Measurements from ENCODE around the gene ATP8B1. TPM values are rescaled to one million over a fixed set of nuclear protein-coding genes. Genes with fewer than 3 reads are reported as not detected.

The ATP8B1 gene
- total RNA-seq, 1 experiment from 2014 or later = 1.1 TPM

- Histone ChIP-seq H3K27ac (ENCODE audit: insufficient read length, low read depth, low read length) (no peak overlapping the region), H3K9me3 (ENCODE audit: control insufficient read depth, low read depth, low read length) (no peaks in the 10 kb centered on the region), H3K4me2 (ENCODE audit: insufficient read depth, insufficient read length, low read length) (no peak overlapping the region), H2AFZ (ENCODE audit: low read length) (no peak overlapping the region), H3K79me2 (ENCODE audit: insufficient read depth, low read length) (no peaks in the 10 kb centered on the region), H3K79me1 (ENCODE audit: insufficient read depth, low read depth, low read length, poor library complexity, severe bottlenecking) (no peaks in the 10 kb centered on the region), H2AK5ac (ENCODE audit: insufficient read length, low read length) (no peak overlapping the region), H3K18ac (ENCODE audit: insufficient read length, low read depth, low read length) (no peak overlapping the region), H3K23ac (ENCODE audit: insufficient read length, low read depth, low read length) (no peak overlapping the region), H3K56ac (ENCODE audit: insufficient read length, low read depth, low read length) (no peak overlapping the region), H4K91ac (ENCODE audit: insufficient read length, low read depth, low read length) (no peak overlapping the region), H3K4me1 (ENCODE audit: insufficient read depth, low read length) (no peaks in the 10 kb centered on the region), H3K9ac (ENCODE audit: extremely low read depth, insufficient read length, low read length) (no peak overlapping the region), H3K4ac (ENCODE audit: low read depth, low read length) (no peak overlapping the region), H3K27me3 (ENCODE audit: insufficient read depth, low read length) (no peaks in the 10 kb centered on the region), H3K23me2 (ENCODE audit: insufficient read length, low read depth, low read length, poor library complexity, severe bottlenecking) (no peaks in the 10 kb centered on the region), H3T11ph (ENCODE audit: low read length) (no peak overlapping the region), H4K5ac (ENCODE audit: insufficient read length, low read depth, low read length) (no peak overlapping the region), H4K8ac (replicated peaks; ENCODE audit: insufficient read length, low read depth, low read length) (no peak overlapping the region), H2BK15ac (ENCODE audit: low read depth, low read length) (no peak overlapping the region), H3K14ac (ENCODE audit: insufficient read depth, low read length) (0 out of 2 replicates have a peak overlapping the region, but pooled peaks have one; percentile 29), H2BK5ac (ENCODE audit: insufficient read length, low read length) (no peak overlapping the region), H2BK120ac (ENCODE audit: low read depth, low read length, poor library complexity, severe bottlenecking) (no peak overlapping the region), H2BK12ac (ENCODE audit: insufficient read length, low read depth, low read length) (no peak overlapping the region), H2BK20ac (ENCODE audit: low read depth, low read length, poor library complexity, severe bottlenecking) (no peak overlapping the region), H4K20me1 (ENCODE audit: control insufficient read depth, insufficient read depth, insufficient read length) (no peaks in the 10 kb centered on the region)
- no peak for DNase-seq
- peaks cover 8% of the 10 kb centered on the region; the same call in 1 of the 2 replicates for H3K27me3 Mint-ChIP-seq (ENCODE audit: low read depth)
- H3K4me1 Mint-ChIP-seq = peaks cover 0 to 4% of the 10 kb centered on the region in 2 experiments; a peak in 1 of 4 replicates
- no peak for TF ChIP-seq CTCF (conservative IDR thresholded peaks at IDR 0.05)
- WGBS (ENCODE audit: extremely low coverage, insufficient read length, low lambda C conversion rate) = no CpG with 5 or more reads among the region's 10 CpGs
- no peak overlapping the region for H3K27ac Mint-ChIP-seq
- H3K4me3 Mint-ChIP-seq = no peak overlapping the region; a peak in 1 of 5 replicates
- H3K9me3 Mint-ChIP-seq = peaks cover 0 to 12% of the 10 kb centered on the region in 2 experiments; a peak in 3 of 5 replicates
- H3K36me3 Mint-ChIP-seq (ENCODE audit: insufficient read depth in 1 of 3, low read depth in 3 of 3) = no peaks in the 10 kb centered on the region
These were observed 13.3 kb upstream of the ATP8B1 start for GRCh38 chr18:57816208-57816954.

All from H9 (cell line).